Type B pancreatic cell (in vitro differentiated cells): ENCODE measurements around the gene SMAD6. TPM values are rescaled to one million over a fixed set of nuclear protein-coding genes. Genes with fewer than 3 reads are reported as not detected.

Source experiments
- DNase-seq: peaks from one replicate; pipeline ENCODE4 v3.0.0; 2021; ENCODE audit warnings: mixed read lengths; ENCODE audit not compliant: unreplicated experiment; ENCODE audit errors: extremely low spot score
- H3K27ac Mint-ChIP-seq: 2 replicates; pipeline ENCODE4 v1.8.0; 2021; ENCODE audit warnings: mild to moderate bottlenecking, mixed read lengths
- H3K27me3 Mint-ChIP-seq: 2 replicates; pipeline ENCODE4 v1.8.0; 2021; ENCODE audit warnings: mixed read lengths
- H3K36me3 Mint-ChIP-seq: 2 replicates; pipeline ENCODE4 v1.8.0; 2021; ENCODE audit warnings: mixed read lengths
- H3K4me1 Mint-ChIP-seq: one replicate; pipeline ENCODE4 v1.8.0; 2021; ENCODE audit warnings: mixed read lengths; ENCODE audit not compliant: unreplicated experiment
- H3K4me3 Mint-ChIP-seq: 2 replicates; pipeline ENCODE4 v1.8.0; 2021; ENCODE audit warnings: mild to moderate bottlenecking, mixed read lengths
- H3K9me3 Mint-ChIP-seq: 2 replicates; pipeline ENCODE4 v1.8.0; 2021; ENCODE audit warnings: mixed read lengths
- CTCF ChIP-seq: fragments of 200-600 bp; sonication (generic); conservative IDR thresholded peaks from 2 replicates; pipeline ENCODE4 v1.5.0; 2021; ENCODE audit warnings: antibody characterized with exemption, mild to moderate bottlenecking
- total RNA-seq: library from RNA; stranded (reverse); gene quantifications from 2 replicates; pipeline ENCODE4 v1.2.1, GENCODE V29; 2021; ENCODE audit warnings: low replicate concordance

Gene SMAD6
- total RNA-seq, 1 donor from 2014 or later: 31.7 TPM

DNA sequence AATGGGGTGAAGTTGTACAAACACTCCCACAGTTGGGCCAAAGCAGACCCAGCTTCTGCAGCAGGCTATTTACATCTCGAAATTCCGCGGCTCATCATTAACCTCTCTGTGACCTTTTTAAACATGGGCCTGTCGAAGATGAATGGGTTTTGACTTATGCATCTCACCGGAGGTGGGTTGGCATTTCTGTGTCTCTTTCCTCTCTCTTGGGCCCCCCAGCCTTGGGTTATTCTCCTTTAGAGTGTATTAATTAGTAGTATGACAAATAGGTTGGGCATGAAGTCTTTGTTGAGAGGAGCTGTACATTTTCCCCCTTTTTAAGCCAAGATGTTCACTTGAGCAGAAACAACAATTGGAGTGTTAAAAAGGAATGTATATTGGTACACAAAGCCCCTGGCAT is 9.8 kb downstream of the SMAD6 start:
- Mint-ChIP-seq H3K4me3 (no peak overlapping the region), H3K36me3 (peaks cover 19% of the 10 kb centered on the region), H3K9me3 (no peaks in the 10 kb centered on the region), H3K27me3 (no peaks in the 10 kb centered on the region), H3K27ac (no peak overlapping the region), H3K4me1 (peaks cover 65% of the 10 kb centered on the region)
- DNase-seq: no peak
- no peak for TF ChIP-seq CTCF

DNA sequence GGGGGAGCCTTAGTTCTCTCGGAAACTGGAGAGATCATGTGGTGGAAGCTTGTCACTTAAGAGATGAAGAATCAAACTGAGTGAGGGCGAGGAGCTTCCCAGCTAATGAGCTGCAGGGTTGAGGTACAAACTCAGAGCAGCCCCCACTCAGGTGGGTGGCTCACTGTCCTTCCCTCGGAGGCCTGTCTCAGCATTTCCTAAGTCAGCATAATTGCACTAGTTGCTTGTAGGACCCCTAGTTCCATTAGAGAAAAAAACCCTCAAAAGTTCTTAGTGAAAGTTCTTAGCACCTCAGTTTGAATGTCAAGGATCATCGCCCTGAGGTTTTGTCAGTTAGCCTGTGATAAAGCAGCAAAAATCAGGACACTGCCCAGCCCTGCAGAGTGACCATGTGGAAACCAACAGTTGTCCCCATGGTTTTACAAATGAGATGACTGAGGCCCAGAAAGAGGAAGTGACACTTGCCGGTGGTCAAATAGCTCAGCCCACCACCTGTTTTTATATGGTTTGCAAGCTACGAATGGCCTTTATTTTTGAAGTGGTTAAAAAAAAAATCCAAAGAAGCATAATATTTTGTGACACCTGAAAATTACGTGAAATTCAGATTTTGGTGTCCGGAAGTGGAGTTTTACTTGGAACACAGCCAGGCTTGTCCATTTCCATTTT is 11.9 kb downstream of the SMAD6 start:
- Mint-ChIP-seq H3K27ac (no peak overlapping the region), H3K27me3 (no peaks in the 10 kb centered on the region), H3K36me3 (peaks cover 23% of the 10 kb centered on the region), H3K4me1 (peaks cover 61% of the 10 kb centered on the region), H3K9me3 (no peaks in the 10 kb centered on the region), H3K4me3 (no peak overlapping the region)
- DNase-seq: no peak
- TF ChIP-seq CTCF: no peak

GRCh38 chr15:66714543-66714981 is 12.5 kb downstream of the SMAD6 start:
- H3K27me3 Mint-ChIP-seq: no peaks in the 10 kb centered on the region
- no peak for TF ChIP-seq CTCF

GRCh38 chr15:66715181-66715624 is 13.2 kb downstream of the SMAD6 start:
- peak overlapping the region; percentile 20 for H3K4me3 Mint-ChIP-seq
- no peak for TF ChIP-seq CTCF
- no peaks in the 10 kb centered on the region for H3K27me3 Mint-ChIP-seq
- no peak for DNase-seq
- peak overlapping the region; percentile 24 for H3K27ac Mint-ChIP-seq
- no peaks in the 10 kb centered on the region for H3K9me3 Mint-ChIP-seq
- peaks cover 52% of the 10 kb centered on the region for H3K4me1 Mint-ChIP-seq
- peaks cover 20% of the 10 kb centered on the region for H3K36me3 Mint-ChIP-seq

More at GRCh38 chr15:66714543-66714981, 12.5 kb downstream of the SMAD6 start:
- Mint-ChIP-seq H3K4me1 (peaks cover 57% of the 10 kb centered on the region), H3K36me3 (peaks cover 20% of the 10 kb centered on the region), H3K9me3 (no peaks in the 10 kb centered on the region), H3K27ac (peak overlapping the region; percentile 54), H3K4me3 (no peak overlapping the region)
- DNase-seq: no peak

DNA sequence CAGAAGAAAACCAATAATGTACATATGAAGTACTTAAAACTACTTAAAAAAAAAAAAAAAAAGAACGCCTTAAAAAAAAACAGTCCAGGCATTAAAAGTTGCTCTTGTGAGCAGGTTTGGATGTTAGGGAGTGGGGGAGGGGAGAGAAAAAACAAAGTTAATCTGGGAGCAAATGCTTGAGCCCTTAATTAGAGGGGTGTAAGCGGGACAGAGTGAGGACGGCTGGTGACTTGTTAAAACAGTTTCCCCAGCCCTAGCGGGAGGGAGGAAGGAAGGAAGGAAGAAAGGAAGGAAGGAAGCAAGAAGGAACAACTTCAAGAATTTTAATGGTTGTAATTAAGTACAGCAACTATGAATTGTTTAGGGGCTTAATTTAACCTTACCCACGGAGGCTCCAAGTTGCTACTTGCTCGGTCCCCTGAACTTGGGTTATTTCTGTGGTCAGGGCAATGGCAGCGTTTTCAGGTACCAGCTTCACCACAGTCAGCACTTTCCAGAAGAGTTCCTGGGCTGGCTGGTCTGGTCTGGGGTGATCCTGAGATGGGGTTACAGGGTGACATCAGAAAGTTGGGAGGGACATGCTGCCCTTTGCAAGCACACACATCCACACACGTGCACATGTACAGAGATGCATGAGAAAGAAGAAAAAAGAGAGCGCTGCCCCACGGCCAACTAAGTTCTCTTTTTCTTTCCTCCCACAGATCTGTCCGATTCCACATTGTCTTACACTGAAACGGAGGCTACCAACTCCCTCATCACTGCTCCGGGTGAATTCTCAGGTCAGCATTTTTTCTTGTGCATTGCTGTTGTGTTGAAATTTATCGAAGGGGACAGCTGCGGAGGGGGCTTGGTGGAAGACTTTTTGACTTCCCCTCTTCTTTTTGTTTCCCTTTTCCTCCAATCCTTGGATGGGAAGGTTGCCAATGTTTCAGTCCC is 14.0 kb downstream of the SMAD6 start:
- Mint-ChIP-seq H3K27ac (peak overlapping the region; percentile 50), H3K4me3 (no peak overlapping the region), H3K36me3 (peaks cover 24% of the 10 kb centered on the region)

More for the DNA sequence above, 14.0 kb downstream of the SMAD6 start:
- Mint-ChIP-seq H3K4me1 (peaks cover 53% of the 10 kb centered on the region), H3K27me3 (no peaks in the 10 kb centered on the region), H3K9me3 (no peaks in the 10 kb centered on the region)
- no peak for DNase-seq
- TF ChIP-seq CTCF: no peak
